GM18951 (cell line): ENCODE results near the gene GRB10.

Experiments
- POLR2A ChIP-seq: IDR thresholded peaks from 4 replicates; pipeline ENCODE4 v1.6.1; 2011; ENCODE audit warnings: mild to moderate bottlenecking; ENCODE audit not compliant: insufficient read length, insufficient read depth; ENCODE audit errors: extremely low read depth
- in situ Hi-C: fragments of 300-500 bp; cut with MboI; formaldehyde crosslinking; loops from one replicate; pipeline ENCODE4 v1.12.0; 2022; ENCODE audit warnings: low sequenced_read_pairs, mixed read lengths, inconsistent platforms; ENCODE audit not compliant: unreplicated experiment

Gene GRB10

DNA sequence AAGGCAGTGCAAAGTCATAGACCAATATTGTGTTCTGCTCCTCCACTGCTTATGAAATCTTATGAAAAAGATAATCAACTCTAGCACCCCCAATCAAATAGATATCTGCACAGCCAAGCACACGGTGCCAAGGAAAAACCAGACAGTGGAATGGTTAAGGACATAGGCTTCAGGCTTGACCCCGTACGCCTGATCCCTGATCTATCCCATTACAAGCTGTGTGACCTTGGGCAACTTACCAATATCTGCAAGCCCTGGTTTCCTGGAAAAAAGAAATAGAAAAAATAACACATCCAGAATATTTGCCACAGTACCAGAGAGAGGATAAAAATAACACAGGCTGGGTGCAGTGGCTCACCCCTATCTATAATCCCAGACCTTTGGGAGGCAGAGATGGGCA is 56.9 kb downstream of the GRB10 start:
- in situ Hi-C loops, result no loop called here
- TF ChIP-seq POLR2A, result no peak

DNA sequence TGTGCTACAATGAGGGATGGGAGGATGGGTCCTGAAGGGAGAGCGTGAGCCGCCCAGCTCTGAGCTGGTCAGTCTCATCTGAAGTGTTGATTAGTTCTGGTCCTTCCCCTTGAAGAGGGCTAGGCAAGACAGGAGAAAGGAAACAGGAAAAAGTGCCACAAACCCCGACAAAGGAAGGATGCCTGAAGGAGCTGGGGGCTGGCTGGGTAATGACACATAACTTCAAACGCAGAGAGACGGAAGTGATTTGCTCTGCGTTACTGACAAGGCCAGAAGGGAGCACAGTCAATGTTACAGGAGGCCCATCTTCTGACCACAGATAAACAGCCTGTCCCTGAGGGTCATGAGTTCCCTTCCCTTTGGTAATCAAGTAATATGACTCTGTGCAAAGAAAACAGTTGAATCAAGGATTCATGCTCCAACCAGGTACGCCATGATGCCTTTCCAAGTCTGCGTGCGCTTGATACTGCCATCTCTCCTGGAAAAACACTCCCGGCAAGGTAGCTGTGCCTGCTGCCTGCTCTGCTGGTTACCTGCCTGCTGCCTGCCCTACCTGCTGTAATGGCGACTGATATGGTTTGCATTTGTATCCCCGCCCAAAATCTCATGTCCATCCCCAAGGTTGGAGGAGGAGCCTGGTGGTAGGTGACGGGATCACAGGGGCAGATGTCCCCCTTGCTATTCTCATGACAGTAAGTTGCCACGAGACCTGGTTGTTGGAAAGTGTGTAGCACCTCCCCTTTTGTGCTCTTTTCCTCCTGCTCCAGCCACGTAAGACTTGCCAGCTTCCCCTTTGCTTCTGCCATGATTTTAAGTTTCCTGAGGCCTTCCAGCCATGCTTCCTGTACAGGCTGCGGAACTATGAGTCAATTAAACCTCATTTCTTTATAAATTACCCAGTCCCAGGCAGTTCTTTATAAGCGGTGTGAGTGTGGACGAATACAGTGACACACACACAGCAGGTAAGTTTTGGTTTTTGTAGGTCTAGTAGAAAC is 57.9 kb downstream of the GRB10 start:
- in situ Hi-C loops, result no loop called here
- TF ChIP-seq POLR2A, result no peak

DNA sequence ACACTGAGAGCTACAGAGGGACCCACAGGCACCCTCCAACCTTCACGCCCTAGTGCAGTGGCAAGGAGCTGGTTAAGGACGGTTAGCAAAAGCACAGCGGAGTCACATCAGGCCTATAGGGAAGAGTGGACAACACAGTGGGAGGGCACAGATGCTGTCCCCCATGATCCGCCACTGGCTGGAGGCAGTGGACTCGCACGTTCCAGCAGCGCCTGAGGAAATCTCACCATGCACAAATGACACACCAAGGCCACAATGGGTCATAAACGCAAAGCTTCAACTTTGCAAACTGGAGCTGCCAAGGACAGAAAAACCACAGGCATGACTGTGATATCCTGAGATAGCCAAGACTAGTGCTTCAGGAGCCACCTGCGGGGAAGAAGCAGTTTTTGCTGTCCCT is 58.8 kb downstream of the GRB10 start:
- in situ Hi-C loops, result no loop called here
- no peak for TF ChIP-seq POLR2A

DNA sequence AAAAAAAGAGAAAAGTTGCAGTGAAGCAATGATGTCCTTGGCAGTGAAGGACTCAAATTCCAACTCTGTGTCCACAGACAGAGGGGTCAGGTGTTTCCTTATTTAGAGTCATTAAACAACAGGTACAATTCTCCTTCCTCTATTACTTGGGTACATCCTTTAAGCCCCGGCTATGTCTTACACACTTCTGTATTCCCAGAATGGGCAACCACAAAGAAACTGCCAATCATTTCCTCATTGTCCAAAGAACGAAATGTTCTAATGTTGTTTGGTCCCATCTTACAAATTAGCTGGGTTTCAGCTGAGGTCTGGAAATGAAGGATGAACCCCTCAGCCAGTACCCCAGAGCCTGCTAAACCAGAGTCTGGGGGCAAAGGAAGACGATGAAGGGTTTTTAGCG is 59.5 kb downstream of the GRB10 start:
- in situ Hi-C loops, result no loop called here
- TF ChIP-seq POLR2A, result no peak

- in situ Hi-C loops, result no loop called here
- TF ChIP-seq POLR2A, result no peak
Observed at GRCh38 chr7:50721661-50722259, 60.9 kb downstream of the GRB10 start.

DNA sequence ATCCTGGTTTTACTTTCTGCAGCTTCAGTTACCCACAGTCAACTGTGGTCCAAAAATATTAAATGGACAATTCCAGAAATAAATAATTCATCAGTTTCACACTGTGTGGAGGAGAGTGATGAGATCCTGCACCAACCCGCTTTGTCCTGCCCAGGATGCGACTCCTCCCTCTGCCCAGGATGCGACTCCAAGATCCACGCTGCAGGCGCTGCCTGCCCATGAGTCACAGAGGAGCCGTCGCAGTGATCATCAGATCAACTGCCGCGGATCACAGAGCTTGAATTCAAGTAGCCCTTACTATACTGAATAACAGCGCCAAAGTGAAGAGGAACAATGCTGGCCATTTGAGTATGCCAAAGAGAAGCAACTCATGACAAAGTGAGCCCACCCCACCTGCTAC is 61.5 kb downstream of the GRB10 start:
- in situ Hi-C loops, result no loop called here
- no peak for TF ChIP-seq POLR2A

GRCh38 chr7:50720295-50720694 is 62.4 kb downstream of the GRB10 start:
- in situ Hi-C loops, result no loop called here
- no peak for TF ChIP-seq POLR2A

GRCh38 chr7:50718876-50719275 is 63.8 kb downstream of the GRB10 start:
- TF ChIP-seq POLR2A, result no peak
- in situ Hi-C loops, result no loop called here

- in situ Hi-C loops, result no loop called here
- no peak for TF ChIP-seq POLR2A
Observed at GRCh38 chr7:50718311-50718710, 64.4 kb downstream of the GRB10 start.

DNA sequence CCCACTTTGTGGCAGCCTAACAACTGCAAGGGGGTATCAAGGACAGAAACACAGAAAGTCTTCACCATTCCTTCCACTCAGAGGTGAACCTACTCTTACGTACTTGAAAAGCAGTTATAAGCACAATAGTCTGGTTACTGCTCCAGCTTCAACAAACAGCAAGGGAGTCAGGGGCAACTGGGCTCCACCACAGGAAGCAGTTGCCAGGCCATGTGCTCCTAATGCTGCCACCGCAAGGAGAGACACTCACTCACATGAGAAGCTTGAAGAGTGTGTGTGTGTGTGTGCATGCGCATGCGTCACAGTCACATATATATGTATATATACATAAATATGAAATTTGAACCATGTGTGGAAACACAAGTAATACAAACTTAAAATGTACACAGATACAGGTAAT is 65.5 kb downstream of the GRB10 start:
- no peak for TF ChIP-seq POLR2A
- in situ Hi-C loops, result no loop called here

DNA sequence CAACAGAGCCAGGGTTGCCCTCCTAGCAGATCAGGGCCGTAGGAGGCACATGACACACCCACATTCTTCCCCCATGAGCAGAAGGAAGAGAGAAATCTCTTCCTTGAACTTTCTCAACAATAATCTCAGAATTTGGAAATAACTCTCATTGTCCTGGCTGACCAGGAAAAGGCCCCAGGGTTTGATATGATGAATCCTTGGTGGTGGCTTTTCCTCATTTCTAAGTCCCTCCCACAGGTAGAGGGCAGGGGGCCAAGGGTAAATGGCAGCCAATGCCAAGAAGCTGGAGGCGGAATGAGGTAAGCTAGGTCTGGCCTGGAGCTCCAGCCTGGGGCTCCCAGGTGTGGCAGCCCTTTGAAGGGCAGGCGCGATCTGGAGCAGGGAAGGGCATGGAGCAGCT is 67.8 kb downstream of the GRB10 start:
- in situ Hi-C loops, result no loop called here
- no peak for TF ChIP-seq POLR2A

GRCh38 chr7:50713123-50713965 is 69.4 kb downstream of the GRB10 start:
- in situ Hi-C loops, result no loop called here
- no peak for TF ChIP-seq POLR2A
